Measurements from ENCODE around the gene URB1.

Gene URB1

DNA sequence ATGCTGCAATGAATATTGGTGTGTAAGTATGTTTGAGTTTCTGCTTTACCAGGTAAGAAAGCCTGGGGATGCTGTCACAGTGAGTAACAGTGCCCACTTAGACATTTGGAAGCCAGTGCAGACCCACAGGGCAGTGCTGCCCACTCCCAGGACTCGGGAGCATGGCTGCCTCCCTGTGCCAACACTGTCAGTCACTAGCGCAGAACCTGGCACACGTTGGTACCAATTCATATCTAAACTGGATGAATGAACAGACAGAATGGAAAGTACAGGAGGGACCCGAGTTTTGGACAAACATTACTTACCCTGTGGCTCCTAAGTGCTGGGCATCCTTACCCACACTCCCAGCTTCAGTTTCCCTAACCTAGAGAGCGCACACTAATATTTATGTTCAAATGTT, 18.1 kb upstream of the URB1 start:
- Histone ChIP-seq H4K20me1 (ENCODE audit: insufficient read depth, low read length) (no peaks in the 10 kb centered on the region), H3K9ac (ENCODE audit: low read length) (no peak overlapping the region), H3F3A (ENCODE audit: insufficient read depth, low read length) (no peaks in the 10 kb centered on the region), H3K4me2 (ENCODE audit: low read length) (no peak overlapping the region), H3K4me1 (ENCODE audit: insufficient read depth, low read length, severe bottlenecking) (no peaks in the 10 kb centered on the region), H2AFZ (ENCODE audit: low read length) (no peak overlapping the region), H3K9me2 (ENCODE audit: low read depth, low read length) (no peaks in the 10 kb centered on the region), H3K27me3 (ENCODE audit: insufficient read depth, low read length) (no peaks in the 10 kb centered on the region), H3K79me2 (ENCODE audit: insufficient read depth, low read length) (no peaks in the 10 kb centered on the region), H3K9me3 (ENCODE audit: low read length) (no peaks in the 10 kb centered on the region), H3K36me3 (ENCODE audit: insufficient read depth, low read length) (no peaks in the 10 kb centered on the region), H3K27ac (ENCODE audit: low read depth, low read length, poor library complexity, severe bottlenecking) (no peak overlapping the region), H3K4me3 (ENCODE audit: low read depth, low read length, poor library complexity, severe bottlenecking) (no peak overlapping the region)
- TF ChIP-seq EZH2 (IDR thresholded peaks at IDR 0.05; ENCODE audit: borderline replicate concordance, low read length) (no peak), CTCF (IDR thresholded peaks at IDR 0.05; ENCODE audit: low read length) (no peak)

DNA sequence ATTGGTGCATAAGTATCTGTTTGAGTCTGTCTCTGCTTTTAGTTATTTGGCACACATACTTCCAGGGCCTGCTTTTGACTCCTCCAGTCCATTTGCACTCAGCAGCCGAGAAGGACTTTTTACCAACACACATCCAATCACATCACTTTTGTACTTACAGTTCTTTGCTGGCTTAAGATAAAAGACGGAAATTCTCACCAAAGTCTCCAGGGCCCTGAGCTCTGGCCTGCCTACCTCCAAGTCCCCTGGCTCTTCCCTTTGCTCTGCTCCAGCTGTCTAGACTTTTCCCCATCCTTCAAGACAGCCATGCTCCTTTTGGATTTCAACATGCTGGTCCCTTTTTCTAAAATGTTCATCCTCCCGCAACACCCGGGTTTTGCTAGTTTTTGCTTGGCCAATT, 17.5 kb upstream of the URB1 start:
- Histone ChIP-seq H3K9me3 (ENCODE audit: low read length) (no peaks in the 10 kb centered on the region), H3K27ac (ENCODE audit: low read depth, low read length, poor library complexity, severe bottlenecking) (no peak overlapping the region), H3K4me1 (ENCODE audit: insufficient read depth, low read length, severe bottlenecking) (no peaks in the 10 kb centered on the region), H2AFZ (ENCODE audit: low read length) (no peak overlapping the region), H3K4me2 (ENCODE audit: low read length) (no peak overlapping the region), H3K27me3 (ENCODE audit: insufficient read depth, low read length) (no peaks in the 10 kb centered on the region), H3K9me2 (ENCODE audit: low read depth, low read length) (no peaks in the 10 kb centered on the region), H3F3A (ENCODE audit: insufficient read depth, low read length) (no peaks in the 10 kb centered on the region), H3K36me3 (ENCODE audit: insufficient read depth, low read length) (no peaks in the 10 kb centered on the region), H4K20me1 (ENCODE audit: insufficient read depth, low read length) (no peaks in the 10 kb centered on the region), H3K79me2 (ENCODE audit: insufficient read depth, low read length) (no peaks in the 10 kb centered on the region), H3K9ac (ENCODE audit: low read length) (no peak overlapping the region), H3K4me3 (ENCODE audit: low read depth, low read length, poor library complexity, severe bottlenecking) (no peak overlapping the region)
- no peak for TF ChIP-seq EZH2 (IDR thresholded peaks at IDR 0.05; ENCODE audit: borderline replicate concordance, low read length)
- no peak for TF ChIP-seq CTCF (IDR thresholded peaks at IDR 0.05; ENCODE audit: low read length)

DNA sequence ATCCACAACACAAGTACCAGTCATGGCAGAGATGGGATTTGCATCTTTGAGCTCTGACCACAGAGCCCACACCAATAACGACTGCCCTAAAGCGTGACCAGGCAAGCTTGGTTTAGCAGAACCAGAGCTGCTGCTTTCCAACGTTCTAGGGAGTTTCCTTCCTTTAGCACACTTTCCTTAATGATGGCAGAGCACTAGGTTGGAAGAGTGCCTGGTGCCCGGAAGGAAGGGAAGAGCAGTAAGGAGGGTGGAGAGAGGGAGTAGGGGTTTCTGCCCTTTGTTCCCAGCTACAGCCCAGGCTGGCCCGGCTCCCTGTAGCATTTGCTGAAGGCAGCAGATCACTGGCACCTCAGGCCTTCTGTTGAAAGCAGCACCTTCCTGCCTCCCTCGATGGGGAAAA, 13.6 kb upstream of the URB1 start:
- no peak for TF ChIP-seq CTCF (IDR thresholded peaks at IDR 0.05; ENCODE audit: low read length)
- TF ChIP-seq EZH2 (IDR thresholded peaks at IDR 0.05; ENCODE audit: borderline replicate concordance, low read length), result no peak
- no peaks in the 10 kb centered on the region for H3K4me1 ChIP-seq (ENCODE audit: insufficient read depth, low read length, severe bottlenecking)
- no peaks in the 10 kb centered on the region for H3K27me3 ChIP-seq (ENCODE audit: insufficient read depth, low read length)
- no peaks in the 10 kb centered on the region for H3K36me3 ChIP-seq (ENCODE audit: insufficient read depth, low read length)
- no peaks in the 10 kb centered on the region for H3F3A ChIP-seq (ENCODE audit: insufficient read depth, low read length)
- no peak overlapping the region for H2AFZ ChIP-seq (ENCODE audit: low read length)
- H3K79me2 ChIP-seq (ENCODE audit: insufficient read depth, low read length), result no peaks in the 10 kb centered on the region
- H3K9me3 ChIP-seq (ENCODE audit: low read length), result no peaks in the 10 kb centered on the region
- H3K9ac ChIP-seq (ENCODE audit: low read length), result no peak overlapping the region
- no peak overlapping the region for H3K27ac ChIP-seq (ENCODE audit: low read depth, low read length, poor library complexity, severe bottlenecking)
- no peaks in the 10 kb centered on the region for H4K20me1 ChIP-seq (ENCODE audit: insufficient read depth, low read length)
- H3K9me2 ChIP-seq (ENCODE audit: low read depth, low read length), result no peaks in the 10 kb centered on the region
- H3K4me2 ChIP-seq (ENCODE audit: low read length), result no peak overlapping the region
- H3K4me3 ChIP-seq (ENCODE audit: low read depth, low read length, poor library complexity, severe bottlenecking), result no peak overlapping the region
